GM19035 (cell line): ENCODE data around the gene HS1BP3.

ENCODE experiments used
- ATAC-seq: cut with Tn5 transposase; IDR thresholded peaks from one replicate; pipeline ENCODE4 v1.9.1; 2021; ENCODE audit not compliant: unreplicated experiment

The HS1BP3 gene

DNA sequence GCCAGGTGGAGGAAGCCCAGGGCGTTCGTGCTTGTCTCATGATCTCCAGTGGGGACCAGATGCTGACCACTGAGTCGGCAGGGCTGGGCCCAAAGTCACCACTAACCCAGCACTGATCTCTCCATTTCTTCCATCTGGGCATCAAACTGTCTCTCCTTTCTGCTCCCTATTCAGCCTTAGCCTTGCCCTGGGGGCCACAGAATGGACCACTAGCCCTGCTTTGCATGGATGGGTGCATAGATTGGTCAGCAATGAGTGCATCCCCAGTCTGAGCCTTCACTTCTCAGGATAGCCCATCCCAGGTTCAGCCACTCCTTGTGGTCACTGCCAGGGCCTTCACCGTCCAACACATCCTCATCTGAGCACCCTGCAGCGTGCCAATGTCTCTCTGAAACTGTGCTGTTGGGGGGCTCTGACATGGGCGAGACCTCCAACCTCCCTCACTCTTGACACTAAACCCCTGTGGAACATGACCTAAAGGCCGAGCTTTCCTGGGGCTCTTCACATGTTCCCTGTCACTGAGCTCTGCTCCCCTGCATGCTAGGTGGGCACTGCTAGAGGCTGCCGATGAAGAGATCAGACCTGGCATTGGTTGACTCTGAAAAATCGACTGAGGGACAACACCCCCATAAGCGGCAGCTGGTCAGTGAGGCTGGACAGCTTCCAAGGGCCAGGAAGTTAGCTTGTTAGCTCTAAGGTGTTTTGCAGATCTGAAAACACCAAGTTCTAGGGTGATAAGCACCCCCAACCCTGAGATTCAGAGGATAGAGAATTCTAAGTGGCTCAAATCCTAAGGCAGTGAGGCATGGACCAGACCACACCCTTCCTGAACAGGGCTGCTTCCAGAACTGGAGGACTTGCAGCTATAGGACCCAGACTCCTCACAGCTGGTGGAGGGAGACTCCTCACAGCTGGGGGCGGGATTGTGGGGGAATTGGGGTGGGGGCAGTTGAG lies 61.7 kb downstream of the HS1BP3 start:
- no peak for ATAC-seq

DNA sequence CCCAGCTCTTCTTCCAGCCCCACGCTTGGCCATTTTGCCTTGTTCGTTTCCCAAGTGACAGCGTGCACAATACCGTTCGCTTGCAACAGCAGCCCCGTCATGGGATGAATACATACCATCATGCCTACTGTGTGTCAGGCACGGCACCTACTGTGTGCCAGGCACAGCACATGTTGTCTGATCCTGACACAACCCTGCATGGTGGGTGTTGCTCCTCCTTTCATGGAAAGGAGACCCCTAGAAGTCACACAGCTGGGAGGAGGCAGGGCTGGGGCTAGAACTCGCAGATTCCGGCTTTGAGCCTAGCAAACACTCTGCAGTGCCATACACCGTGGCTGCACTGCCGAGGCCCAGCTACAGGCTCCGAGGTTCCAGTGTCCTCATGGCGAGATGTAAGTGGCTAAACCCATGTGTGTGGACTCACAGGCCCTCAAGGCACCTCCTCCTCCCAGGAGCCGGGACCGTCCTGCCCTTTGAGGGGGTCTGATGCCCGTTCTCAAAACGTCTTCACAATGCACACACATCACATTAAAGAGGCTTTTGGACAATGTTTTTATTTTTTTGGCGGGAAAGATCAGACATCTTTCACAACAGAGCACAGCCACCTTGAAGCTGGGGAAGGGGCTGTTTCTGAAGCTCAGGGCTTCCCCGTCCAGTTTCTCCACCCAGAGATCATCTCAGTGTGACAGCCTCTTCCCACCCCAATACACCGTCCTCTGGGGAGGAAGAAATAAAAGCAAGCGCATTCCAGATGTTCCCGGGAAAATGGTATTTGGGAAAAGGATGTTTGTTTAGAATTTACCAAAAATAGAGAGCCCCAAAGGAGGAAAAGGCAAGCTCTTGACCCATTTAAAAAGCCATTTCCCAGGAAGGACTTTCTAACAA lies 64.9 kb downstream of the HS1BP3 start:
- ATAC-seq = no peak

DNA sequence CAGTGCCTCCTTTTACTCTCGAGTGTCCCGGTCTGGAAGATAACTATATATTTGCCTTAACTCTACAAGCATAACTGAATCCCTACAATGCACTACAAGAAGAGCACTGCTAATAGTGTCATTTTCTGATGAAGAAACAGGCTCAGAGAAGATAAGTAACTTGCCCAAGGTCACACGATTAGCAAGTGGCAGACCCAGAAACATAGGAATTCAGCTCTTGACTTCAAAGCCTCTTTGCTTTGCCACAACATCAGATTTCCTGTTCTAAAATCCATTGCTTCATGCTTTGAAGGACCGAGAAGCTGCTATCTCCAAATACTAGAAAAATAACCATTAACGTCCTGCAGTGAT lies 65.6 kb downstream of the HS1BP3 start:
- no peak for ATAC-seq

DNA sequence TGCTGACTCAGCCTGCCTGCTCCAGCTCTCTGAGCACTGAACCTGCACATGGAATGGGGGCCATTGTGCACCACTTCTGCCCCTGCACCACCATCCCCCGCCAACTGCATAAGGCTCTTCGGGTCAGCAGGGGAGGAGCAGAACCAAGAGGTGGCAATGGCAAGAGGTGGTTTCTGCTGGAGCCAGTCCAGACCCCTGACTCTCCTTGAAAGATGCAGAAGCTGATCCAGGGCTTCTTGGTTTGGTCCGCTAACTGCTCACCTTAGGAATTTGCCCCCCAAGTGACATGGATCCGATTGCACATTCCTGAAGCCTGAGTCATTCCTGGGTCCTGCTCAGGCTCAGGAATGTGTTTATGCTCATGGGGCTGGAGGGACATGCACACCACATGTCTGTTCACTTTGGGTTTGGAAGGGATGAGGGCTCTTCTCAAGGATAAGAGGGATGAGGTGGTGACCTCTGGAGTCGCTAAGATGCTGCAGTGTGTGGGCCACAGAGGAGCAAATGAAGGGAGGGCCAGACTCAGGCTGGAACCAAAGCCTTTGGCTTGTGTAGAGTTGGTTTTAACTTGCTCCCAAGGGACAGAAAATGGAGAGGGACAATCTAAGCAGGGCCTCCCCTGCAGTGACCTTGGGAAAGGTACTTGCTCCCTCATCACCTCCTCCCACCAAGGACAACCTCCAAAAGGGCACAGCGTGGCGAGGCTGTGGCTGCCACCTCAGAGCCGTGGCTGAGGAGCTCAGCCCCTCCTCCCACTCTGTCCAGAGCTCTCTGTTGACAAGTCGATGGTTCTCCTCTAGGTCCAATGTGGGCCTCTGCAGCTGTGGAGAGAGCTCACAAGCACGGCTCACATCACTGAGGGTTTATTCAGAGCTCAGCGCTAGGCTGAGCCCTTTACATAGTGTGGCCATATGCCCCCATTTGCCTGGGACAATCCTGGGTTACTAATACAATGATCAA lies 66.2 kb downstream of the HS1BP3 start:
- ATAC-seq = no peak

DNA sequence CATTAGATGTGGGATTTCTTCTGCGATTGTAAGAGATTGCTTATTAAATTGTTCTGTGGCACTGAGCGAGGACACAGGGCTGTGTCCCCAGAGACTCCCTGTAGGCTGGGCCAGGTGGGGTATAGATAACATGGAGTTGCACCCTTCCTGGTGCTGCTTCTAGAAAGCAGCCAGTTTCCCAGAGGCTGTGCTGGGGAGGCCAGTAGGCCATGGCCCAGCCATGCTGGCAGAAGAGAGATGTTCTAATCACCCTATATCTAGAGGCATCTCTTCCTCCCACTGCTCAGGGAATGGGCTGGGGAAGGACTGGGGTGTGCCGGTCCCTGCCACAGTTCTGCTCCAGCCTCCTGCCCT lies 66.9 kb downstream of the HS1BP3 start:
- ATAC-seq = no peak

DNA sequence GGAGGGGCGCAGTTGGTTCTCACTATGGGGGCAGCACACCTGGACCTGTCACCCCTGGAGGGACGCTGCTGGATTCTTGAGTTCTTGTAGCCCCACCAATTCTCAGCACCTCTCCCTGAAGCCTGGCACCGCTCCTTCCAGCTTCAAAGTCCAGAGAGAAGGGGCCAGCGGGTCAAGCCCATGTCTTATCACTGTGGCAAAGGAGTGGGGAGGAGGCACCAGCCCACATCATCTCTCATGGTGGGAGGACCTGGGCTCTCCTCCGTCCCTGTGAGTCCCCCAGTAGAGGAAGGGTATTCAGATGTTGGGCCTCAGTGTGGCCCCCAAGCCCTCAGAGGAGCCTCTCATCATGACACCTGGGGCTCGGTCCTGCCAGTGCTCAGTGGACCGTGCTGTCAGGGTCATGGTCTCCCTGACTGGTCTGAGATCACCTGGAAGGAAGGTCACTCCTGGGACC lies 67.4 kb downstream of the HS1BP3 start:
- ATAC-seq = no peak

DNA sequence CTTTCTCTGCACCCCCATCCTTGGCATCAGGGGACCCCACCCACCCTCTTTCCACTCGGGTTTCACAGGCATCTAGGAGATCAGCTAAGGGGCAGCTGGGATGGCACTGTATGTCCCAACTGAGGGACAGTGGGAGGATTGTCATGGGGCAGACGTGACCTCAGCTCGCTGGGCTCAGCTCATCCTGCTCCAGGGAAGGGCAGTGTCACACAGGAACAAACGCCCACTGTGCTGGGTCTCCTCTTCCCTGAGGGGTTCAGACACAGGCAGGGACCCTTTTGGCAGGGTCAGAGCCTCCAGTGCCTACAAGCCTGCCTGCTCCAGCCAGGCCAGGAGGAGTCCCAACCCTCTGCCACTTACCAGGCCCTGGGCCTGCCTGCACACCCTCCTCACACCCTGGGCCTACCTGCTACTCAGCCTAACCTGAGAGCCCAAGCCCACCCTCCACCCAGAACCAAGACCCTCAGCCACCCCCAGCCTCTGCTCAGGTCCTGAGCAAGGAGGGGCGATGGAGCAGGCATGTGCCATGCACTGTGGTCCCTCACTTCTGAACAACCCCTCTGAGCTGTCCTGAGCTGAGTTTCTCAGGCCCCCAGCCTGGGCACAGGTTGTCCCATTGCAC lies 68.2 kb downstream of the HS1BP3 start:
- ATAC-seq = no peak

DNA sequence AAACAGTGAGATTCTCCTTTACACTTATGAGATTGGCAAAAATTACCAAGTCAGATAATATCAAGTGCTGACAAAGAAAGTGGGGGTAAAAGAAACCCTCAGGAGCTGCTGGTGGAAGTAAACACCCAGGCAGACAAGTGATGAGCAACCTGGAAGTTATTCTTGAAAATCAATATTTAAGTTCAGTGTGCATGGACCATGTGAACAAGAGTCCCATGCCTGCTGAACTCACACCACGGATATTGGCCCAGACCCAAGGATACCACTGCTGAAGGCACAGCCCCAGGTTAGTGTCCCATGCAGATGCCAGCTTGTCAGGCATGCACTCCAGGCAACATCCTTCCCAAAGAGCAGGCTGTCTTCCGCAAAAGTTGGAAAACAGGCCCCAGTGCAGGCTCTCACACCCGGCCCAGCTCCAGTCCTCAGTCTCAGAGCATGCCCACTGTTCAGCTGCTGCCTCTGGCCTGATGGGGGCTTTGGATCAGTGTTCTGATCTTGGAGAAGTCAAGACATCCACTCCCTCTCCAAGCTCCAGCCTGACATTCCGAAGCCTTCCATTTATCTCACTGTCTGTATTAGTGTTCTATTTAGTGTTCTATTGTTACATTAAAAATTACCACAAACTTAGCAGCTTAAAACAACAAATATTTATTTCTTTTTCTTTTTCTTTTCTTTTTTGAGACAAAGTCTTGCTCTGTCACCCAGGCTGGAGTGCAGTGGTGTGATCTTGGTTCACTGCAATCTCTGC lies 70.0 kb downstream of the HS1BP3 start:
- no peak for ATAC-seq

DNA sequence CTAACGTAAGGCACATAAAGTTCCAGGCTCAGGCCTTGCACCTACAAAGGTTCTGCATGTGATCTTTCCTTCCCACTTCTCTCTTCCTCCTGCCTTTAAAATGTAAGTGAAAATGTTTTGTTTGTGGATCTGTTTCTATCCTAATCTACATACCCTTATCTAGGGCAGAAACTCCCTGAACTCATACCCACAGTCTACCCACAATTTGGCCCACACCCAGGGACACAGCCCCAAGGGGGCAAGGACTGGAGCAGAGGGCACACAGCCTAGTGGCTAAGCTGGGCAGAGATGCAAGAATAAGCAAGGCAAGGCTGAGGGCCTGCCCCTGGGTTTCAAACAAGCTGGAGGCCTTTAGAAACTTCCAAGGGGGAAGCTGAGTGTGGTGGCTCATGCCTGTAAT lies 71.0 kb downstream of the HS1BP3 start:
- ATAC-seq = no peak

DNA sequence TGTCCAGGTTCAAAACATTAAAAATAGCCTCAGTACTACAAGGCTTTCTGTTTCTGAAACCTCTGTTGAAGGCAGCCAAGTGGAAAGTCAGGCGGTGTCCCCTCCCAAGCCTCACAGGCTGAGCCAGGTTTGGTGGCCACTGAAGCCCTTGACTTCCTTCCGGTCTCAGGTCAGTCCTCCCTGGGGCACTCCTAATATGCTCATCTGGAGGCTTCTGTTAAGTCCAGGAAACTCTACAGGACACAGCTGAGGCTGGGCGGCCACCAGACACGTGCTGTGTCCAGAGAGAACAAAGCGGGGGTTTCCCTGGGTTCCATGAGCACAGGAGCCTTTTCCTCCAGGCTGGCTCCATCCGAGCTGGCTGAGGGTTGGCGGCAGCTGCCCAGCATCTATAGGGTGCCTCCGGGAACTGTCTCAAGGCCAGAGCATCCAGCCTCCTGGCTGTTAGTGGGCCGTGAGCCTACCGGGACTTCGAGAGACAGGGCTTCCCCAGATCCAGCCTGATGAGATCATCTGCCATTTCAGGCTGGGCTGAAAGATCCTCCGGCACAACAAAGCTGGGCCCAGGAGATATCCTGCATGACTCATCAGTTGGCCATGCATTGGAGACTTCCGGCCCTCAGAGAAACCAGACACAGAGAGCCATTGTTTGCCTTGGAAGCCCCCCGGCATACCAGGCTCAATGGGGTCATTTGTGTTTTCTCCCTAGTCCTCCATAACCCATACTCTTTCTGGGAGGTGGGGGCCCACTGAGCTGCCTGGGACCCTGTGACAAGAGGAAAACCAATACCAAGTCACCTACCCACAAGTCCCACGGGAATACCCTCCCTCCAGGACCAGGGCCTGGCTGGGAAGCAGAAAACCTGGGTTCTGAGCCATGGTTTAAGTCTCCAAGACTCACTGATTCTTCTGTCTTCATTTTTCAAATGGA lies 71.7 kb downstream of the HS1BP3 start:
- ATAC-seq = peak; percentile 57

DNA sequence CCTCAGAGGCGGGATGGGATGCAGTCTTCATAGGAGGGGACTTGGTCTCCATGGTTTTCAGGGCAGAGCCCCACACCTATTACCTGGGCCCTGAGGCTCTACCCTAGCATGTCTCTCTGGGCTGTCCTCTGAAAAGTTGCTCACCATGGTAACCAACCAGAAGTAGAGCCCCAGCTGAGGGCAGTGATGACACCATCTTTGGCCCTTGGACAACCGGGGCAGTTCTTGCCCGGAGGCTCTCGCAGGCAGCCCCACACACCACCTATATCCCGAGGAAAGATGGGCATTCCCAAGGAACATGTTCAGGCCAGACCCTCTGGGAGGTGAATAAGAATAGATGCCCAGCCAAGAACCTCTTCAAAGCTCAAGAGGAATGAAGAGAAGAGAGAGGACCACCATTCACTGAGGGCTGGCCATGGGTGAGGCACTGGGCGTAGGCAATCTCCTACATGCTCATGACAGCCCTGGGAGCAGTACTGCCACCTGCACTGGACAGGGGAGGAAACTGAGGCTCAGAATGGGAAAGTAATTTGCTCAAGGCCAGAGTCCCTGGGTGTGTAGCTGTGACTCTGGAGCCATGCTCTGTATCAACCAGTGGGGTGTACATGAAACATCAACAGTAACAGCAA lies 72.5 kb downstream of the HS1BP3 start:
- ATAC-seq = no peak

DNA sequence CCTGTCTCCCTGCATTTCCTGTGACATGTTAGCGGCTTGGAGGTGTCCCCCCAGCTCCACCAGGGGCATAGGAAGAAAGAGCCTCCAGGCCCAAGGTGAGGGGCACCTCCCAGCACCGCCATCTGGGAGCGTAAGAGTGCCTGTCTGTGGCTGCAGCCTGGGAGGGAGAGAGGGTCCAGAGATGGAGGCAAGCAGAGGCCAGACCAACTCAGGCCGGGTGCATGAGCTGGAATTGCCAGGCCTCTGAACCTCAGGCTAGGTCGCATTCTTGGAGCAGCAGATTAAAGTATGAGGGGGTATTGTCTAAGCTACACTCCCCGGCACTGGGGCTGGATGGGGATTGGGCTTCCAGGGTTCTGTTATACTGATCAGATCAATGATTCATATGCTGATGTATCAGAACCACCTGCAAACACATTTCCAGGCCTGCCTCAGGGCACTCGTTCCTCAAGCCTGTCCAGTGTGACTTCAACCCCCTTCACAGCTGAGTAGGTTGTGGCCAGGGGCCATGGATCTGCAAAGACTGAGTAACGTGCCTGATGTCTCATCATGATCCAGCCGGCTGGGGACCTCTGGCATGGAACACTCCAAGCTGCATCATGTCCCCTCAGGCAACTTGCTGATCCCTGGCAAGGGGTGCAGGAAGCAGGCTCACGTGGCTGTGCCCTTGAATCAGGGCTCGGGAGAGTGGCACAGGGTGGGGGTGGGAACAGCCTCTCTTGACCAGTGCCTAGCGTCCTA lies 73.2 kb downstream of the HS1BP3 start:
- ATAC-seq = no peak

DNA sequence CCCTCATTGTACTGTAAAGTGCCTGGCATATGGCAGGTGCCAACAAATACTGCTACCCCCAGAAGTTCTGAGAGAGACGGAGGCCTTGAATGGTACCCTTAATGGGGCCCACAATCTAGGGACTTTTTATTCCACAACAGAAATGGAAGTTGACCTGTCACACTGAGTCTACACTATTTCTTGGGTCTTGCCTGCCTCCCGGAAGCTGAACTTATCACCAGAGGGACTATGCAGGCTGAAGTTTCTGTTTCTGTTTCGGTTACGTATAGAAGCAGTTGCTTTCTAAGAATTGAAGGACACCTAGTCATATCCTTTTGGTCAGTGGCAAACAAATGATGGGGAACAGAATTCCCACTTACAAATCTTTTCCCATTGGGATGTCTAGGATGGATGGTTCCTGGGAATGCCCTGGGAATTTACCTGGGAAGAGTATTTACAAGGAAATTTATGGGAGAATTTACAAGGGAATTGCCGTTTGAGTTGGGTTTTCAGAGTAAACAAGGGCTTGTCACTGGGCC lies 74.2 kb downstream of the HS1BP3 start:
- peak; percentile 81 for ATAC-seq

DNA sequence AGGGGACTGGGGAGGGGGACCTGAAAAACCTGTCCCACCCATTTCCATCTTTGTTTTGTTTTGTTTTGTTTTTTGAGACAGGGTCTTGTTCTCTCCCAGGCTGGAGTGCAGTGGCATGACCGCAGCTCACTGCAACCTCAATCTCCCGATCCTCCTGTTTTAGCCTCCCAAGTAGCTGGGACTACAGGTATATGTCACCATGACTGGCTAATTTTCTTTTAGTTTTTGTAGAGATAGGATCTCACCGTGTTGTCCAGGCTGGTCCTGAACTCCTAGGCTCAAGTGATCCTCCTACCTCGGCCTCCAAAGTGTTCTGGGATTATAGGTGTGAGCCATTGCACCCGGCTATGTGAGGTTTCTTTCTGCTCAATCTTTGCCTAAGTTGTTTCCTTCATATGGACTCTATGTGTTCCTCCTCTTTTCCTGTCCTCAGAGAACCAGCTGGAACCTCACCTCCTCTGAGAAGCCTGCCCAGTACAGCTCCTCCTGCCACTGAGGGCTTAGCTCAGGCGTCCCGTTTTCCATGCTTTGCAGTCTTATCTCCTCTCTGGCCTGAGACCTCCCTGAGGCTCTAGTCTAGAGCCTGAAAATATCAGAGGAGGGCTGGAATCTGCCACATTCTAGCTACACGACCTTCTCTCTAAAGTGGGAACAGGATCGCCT lies 74.8 kb downstream of the HS1BP3 start:
- ATAC-seq = no peak

DNA sequence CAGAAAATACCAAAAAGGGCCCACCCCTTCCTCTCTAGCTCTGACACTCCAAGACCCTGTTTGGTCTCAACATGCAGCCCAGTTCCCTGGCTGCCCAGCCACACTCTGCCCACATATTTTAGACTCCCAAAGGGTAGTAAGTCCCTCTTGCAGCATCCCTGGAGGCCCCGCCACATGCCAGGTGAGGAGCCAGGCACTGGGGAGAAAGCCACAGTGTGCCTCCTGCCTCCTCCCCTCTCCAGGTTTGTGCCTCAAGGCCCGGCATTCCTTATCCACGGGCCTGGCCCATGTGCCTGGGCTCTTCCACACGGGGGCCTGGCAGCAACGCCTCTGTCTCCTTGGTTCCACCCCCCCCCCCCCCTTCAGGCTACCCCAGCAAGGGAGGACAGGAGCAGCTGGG lies 75.5 kb downstream of the HS1BP3 start:
- ATAC-seq = no peak

DNA sequence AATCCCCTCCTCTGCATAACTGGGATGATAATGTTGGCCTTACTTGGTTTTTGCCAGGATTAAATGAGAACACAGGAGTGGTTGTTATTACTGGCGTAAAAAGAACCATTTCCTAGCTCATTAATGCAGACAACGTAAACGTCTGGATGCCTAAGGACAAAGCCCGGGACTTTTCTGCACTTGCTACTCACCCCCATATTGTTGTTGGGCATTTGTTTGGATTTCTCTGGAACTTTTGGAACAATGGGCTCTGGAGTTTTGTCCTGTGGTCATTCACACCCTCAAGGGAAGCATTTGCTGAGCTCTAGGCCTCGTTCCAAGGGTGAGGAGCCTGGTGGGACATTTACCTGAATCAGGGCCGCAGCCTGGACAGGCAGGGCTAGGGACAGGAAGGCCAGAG lies 76.0 kb downstream of the HS1BP3 start:
- ATAC-seq = no peak

DNA sequence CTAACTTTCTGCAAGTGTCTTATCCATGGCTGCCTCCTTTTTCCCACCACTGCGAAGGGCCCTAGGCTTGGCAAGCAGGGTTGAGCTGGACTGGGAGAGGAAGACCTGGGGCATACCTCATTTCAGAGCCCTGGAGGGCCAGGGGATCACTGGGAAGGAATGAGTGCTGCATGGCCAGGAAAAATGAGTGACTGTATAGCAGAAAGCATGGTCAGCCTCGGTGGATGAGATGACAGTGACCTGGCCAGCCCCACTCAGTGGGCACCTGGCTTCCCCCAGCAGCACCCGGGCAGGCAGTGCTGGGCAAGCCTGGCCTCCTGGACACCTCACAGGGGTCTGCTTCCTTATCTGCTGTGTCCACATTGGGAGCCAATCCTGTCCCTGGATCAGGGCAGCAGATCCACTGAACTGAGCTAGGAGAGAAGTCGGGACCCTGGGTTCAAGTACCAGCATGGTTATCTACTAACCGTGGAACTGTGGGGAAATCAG lies 76.4 kb downstream of the HS1BP3 start:
- no peak for ATAC-seq
